Tibial artery (tissue), 4 donors: ENCODE measurements around the gene ADAMTS2.

Experiments
- DNase-seq, 2 donors: peaks; one replicate each; pipeline ENCODE4 v3.0.0-alpha.2; 2019
- H3K27ac ChIP-seq, 2 donors: fragments of 200-600 bp; sonication (generic) in 1 of 2; 1 replicate in 1 of 2; 2 replicates in 1 of 2; pipeline ENCODE4 v1.5.1; 2018 to 2019; ENCODE audit warnings: mild to moderate bottlenecking in 1 of 2
- H3K27me3 ChIP-seq, 2 donors: fragments of 200-600 bp; sonication (generic) in 1 of 2; one replicate each; pipeline versions ENCODE4 v1.5.1 to v1.6.0; 2016 to 2019
- H3K36me3 ChIP-seq, 3 donors: fragments of 200-600 bp; sonication (generic) in 2 of 3; one replicate each; pipeline ENCODE4 v1.5.1; 2016 to 2019; ENCODE audit warnings: mild to moderate bottlenecking in 2 of 3
- H3K4me1 ChIP-seq, 4 donors: fragments of 200-600 bp; sonication (generic) in 2 of 4; 1 replicate in 3 of 4; 2 replicates in 1 of 4; pipeline ENCODE4 v1.5.1; 2016 to 2019
- H3K4me3 ChIP-seq, 2 donors: fragments of 200-600 bp; sonication (generic) in 1 of 2; 1 replicate in 1 of 2; 2 replicates in 1 of 2; pipeline ENCODE4 v1.5.1; 2018 to 2019; ENCODE audit warnings: mild to moderate bottlenecking in 2 of 2
- H3K9me3 ChIP-seq, 3 donors: fragments of 200-600 bp; sonication (generic) in 1 of 3; one replicate each; pipeline ENCODE4 v1.5.1; 2016 to 2019
- CTCF ChIP-seq, 2 experiments: fragments of 200-600 bp in 1 of 2; fragments of 450-650 bp in 1 of 2; IDR thresholded peaks; one replicate each; pipeline ENCODE4 v1.5.1; 2017 to 2019; ENCODE audit warnings: antibody characterized with exemption in 2 of 2, mild to moderate bottlenecking in 1 of 2, moderate library complexity in 1 of 2
- intact Hi-C: fragments of 100-400 bp; cut with DNase I; formaldehyde crosslinking; loops from one replicate; pipeline ENCODE4 v1.15.0; 2023; ENCODE audit warnings: low total_unique reads

The ADAMTS2 gene

DNA sequence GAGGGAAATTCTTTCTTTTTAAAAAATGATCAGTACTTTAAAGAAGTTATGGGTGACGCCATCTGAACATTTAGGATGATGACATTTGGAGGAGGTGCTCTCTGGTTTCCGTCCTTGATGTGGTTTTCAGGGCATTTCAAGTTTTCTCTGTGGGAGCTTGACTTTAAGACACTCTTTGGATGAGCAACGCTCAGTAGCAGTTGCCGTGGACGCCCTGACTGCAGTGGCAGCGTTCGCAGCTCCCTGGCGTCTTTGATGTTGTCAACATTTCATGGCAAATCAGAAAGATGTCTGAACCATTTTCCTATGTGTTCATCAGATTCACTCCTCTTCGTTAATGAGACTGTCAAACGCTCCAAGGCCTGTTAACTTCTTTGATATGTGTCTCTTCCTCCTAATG lies 199.0 kb downstream of the ADAMTS2 start:
- DNase-seq = no peak
- Histone ChIP-seq H3K9me3 (no peaks in the 10 kb centered on the region), H3K36me3 (peaks cover 0 to 16% (median 0%) of the 10 kb centered on the region in 3 donors), H3K4me3 (no peak overlapping the region), H3K27me3 (no peaks in the 10 kb centered on the region), H3K27ac (no peak overlapping the region), H3K4me1 (no peaks in the 10 kb centered on the region)
- intact Hi-C loops = no loop called here
- TF ChIP-seq CTCF (IDR thresholded peaks at IDR 0.05) = no peak

DNA sequence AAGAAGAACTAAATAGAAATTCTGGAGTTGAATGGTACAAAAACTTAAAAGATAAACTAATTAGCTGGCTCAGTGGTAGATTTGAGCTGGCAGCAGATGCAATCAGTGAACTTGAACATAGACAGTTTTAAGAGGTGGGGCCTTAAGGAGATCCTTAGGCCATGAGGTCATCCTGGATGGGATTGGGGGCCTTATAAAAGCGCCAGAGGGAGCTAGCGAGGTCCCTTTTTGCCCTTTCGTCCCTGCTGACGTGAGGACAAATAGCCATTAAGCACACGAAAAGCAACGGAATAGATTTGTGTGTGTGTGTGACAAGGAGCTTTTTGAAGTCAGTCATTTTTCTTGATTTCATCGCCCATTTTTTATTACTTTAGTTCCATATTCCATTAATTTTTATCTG lies 201.8 kb downstream of the ADAMTS2 start:
- Histone ChIP-seq H3K4me3 (no peak overlapping the region), H3K27me3 (no peaks in the 10 kb centered on the region), H3K36me3 (no peaks in the 10 kb centered on the region), H3K4me1 (no peaks in the 10 kb centered on the region), H3K27ac (no peak overlapping the region), H3K9me3 (no peaks in the 10 kb centered on the region)
- no peak for TF ChIP-seq CTCF (IDR thresholded peaks at IDR 0.05)
- intact Hi-C loops = no loop called here
- DNase-seq = no peak

- H3K27ac ChIP-seq = no peak overlapping the region
- intact Hi-C loops = no loop called here
- no peak for TF ChIP-seq CTCF (IDR thresholded peaks at IDR 0.05)
- H3K27me3 ChIP-seq = no peaks in the 10 kb centered on the region
- no peaks in the 10 kb centered on the region for H3K4me1 ChIP-seq
- H3K36me3 ChIP-seq = peaks cover 0 to 7% (median 5%) of the 10 kb centered on the region in 3 donors
- no peak overlapping the region for H3K4me3 ChIP-seq
- H3K9me3 ChIP-seq = no peaks in the 10 kb centered on the region
- no peak for DNase-seq
Measured at GRCh38 chr5:179142434-179143198, 202.6 kb downstream of the ADAMTS2 start.

DNA sequence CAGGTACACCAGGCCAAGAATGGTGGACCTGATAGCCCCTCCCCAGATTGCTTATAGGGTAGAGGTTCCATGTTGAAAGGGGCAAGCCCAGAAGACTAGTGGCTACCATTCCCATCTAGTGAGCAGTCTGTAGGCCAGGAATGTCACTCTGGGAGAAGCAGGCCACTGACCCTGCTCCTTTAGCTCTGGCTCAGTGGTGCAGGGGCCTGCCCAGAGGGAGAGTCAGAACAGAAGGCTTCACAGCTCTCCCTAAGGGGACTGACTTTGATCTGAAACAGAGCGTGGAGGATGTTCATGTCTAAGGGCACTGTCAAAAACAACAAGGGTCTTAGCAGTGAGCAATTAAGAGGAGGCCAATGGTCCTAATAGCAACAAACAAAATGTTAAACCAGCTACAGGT lies 203.4 kb downstream of the ADAMTS2 start:
- H3K36me3 ChIP-seq = peaks cover 0 to 11% (median 7%) of the 10 kb centered on the region in 3 donors
- TF ChIP-seq CTCF (IDR thresholded peaks at IDR 0.05) = no peak
- no peak overlapping the region for H3K4me3 ChIP-seq
- H3K4me1 ChIP-seq = no peaks in the 10 kb centered on the region
- no peak overlapping the region for H3K27ac ChIP-seq
- H3K27me3 ChIP-seq = no peaks in the 10 kb centered on the region
- intact Hi-C loops = no loop called here
- no peak for DNase-seq
- H3K9me3 ChIP-seq = no peaks in the 10 kb centered on the region

GRCh38 chr5:179140293-179140692 lies 205.0 kb downstream of the ADAMTS2 start:
- H3K36me3 ChIP-seq = peaks cover 8 to 22% (median 16%) of the 10 kb centered on the region in 3 donors
- H3K4me1 ChIP-seq = no peaks in the 10 kb centered on the region
- DNase-seq = no peak
- no peaks in the 10 kb centered on the region for H3K27me3 ChIP-seq
- H3K9me3 ChIP-seq = no peaks in the 10 kb centered on the region
- H3K4me3 ChIP-seq = no peak overlapping the region
- no peak overlapping the region for H3K27ac ChIP-seq
- TF ChIP-seq CTCF (IDR thresholded peaks at IDR 0.05) = no peak
- intact Hi-C loops = no loop called here

GRCh38 chr5:179139936-179140235 lies 205.4 kb downstream of the ADAMTS2 start:
- Histone ChIP-seq H3K9me3 (no peaks in the 10 kb centered on the region), H3K27ac (no peak overlapping the region), H3K36me3 (peaks cover 9 to 23% (median 17%) of the 10 kb centered on the region in 3 donors), H3K27me3 (no peaks in the 10 kb centered on the region), H3K4me1 (no peaks in the 10 kb centered on the region), H3K4me3 (no peak overlapping the region)
- TF ChIP-seq CTCF (IDR thresholded peaks at IDR 0.05) = no peak
- DNase-seq = no peak
- intact Hi-C loops = no loop called here
